ENCODE measurements around the gene TSNAX. TPM values are rescaled to one million over a fixed set of nuclear protein-coding genes. Genes with fewer than 3 reads are reported as not detected.

Gene TSNAX, protein sequence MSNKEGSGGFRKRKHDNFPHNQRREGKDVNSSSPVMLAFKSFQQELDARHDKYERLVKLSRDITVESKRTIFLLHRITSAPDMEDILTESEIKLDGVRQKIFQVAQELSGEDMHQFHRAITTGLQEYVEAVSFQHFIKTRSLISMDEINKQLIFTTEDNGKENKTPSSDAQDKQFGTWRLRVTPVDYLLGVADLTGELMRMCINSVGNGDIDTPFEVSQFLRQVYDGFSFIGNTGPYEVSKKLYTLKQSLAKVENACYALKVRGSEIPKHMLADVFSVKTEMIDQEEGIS
- total RNA-seq (34.8 TPM), polyA plus RNA-seq (100 to 1,000 TPM in 2 of 4 donors, 10 to 100 TPM in 2; 93.4 to 117 (median 106) TPM)

DNA sequence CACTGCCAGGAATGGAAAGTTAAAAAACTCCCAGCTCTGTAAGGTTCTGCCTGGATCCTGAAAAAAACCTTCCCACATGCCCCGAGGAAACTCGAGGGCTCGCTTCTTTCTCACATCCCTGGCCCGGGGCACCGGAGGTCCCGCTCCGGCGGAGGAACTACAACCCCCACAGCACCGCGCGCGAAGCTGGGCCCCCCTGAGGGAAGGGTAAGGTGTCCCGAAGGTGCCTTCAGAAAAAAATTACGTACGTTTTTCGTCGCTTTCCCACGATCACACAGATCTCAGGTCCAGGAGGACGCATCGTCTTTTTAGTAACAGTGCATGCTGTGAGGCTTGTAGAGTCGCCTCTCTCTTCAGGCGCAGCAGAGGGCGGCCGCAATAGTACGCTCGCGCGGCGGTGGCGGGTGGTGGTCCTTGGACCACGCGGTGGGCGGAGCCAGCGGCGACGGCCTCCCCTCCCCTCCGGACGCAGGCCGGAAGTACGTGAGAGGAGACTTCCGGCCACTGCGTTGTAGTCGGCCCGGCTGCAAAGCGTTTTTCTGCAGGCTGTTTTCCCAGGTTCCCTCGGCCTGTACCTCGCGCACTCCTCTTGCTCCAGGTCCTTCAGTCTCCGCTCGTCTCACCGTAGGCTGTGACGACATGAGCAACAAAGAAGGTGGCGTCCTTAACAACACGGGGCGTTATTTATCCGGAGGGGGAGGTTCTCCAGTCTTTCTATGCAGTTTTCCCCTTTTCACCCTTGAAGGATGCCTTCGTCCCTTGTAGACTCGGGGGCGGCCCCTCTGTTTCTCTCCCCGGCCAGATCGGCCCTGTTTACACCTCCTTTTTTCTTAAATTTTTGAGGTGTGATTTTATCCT, at the start of gene TSNAX:
Gene TSNAX, plus strand, starts transcription at position 498 of the 858 bp plus-strand sequence. Its CDS starts 142 bp downstream, at position 640.
- Mint-ChIP-seq H3K27ac (peak within 1 kb of the TSS; percentile 99 to 100 (median 100)), H3K9me3 (peaks cover 0 to 3% (median 0%) of the 10 kb centered on the region in 7 donors), H3K36me3 (peaks cover 20% of the 10 kb centered on the region), H3K4me3 (peak within 1 kb of the TSS; percentile 89 to 98 (median 98)), H3K27me3 (no peaks in the 10 kb centered on the region), H3K4me1 (peaks cover 20 to 60% (median 37%) of the 10 kb centered on the region in 4 donors)
- H3K9me3 ChIP-seq (ENCODE audit: control insufficient read depth in 2 of 2, low read length in 2 of 2) = no peaks in the 10 kb centered on the region
- H3K27me3 ChIP-seq (ENCODE audit: control insufficient read depth, insufficient read depth, low read length) = no peaks in the 10 kb centered on the region
- peak within 1 kb of the TSS; percentile 94 for H3K27ac ChIP-seq (ENCODE audit: insufficient read depth, low read length, poor library complexity, severe bottlenecking)
- peak; percentile 89 to 92 for ATAC-seq (ENCODE audit: low read depth in 2 of 2)
- H3K36me3 ChIP-seq (ENCODE audit: control insufficient read depth, insufficient read depth, low read length) = peaks cover 8% of the 10 kb centered on the region
- peak; percentile 83 to 96 (median 94) for DNase-seq
- peaks cover 30% of the 10 kb centered on the region for H3K4me1 ChIP-seq (ENCODE audit: control insufficient read depth, insufficient read depth, low read length, poor library complexity, severe bottlenecking)
- peak within 1 kb of the TSS; percentile 91 for H3K4me3 ChIP-seq (ENCODE audit: low read depth, low read length)

DNA sequence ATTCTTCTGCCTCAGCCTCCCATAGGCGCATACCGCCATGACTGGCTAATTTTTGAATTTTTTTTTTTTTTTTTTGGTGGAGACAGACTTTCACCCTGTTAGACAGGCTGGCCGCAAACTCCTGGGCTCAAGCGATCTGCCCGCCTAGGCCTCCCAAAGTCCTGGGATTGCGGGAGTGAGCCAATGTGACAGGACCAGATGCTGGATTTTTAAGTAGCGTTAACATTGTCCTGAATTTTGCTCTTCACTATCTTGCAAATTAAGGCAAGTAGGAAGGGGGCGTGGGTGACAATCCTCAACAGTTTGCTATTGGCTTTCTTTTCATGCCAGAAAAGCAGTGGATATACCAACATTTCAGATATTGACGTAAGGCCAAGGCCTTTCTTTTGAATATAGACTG, 49.7 kb upstream of the TSNAX start:
- no peaks in the 10 kb centered on the region for H3K4me1 Mint-ChIP-seq
- peaks cover 0 to 2% (median 0%) of the 10 kb centered on the region in 7 donors for H3K9me3 Mint-ChIP-seq
- no peak overlapping the region for H3K27ac ChIP-seq (ENCODE audit: insufficient read depth, low read length, poor library complexity, severe bottlenecking)
- H3K27me3 ChIP-seq (ENCODE audit: control insufficient read depth, insufficient read depth, low read length) = peaks cover 16% of the 10 kb centered on the region
- H3K4me3 ChIP-seq (ENCODE audit: low read depth, low read length) = no peak overlapping the region
- ATAC-seq (ENCODE audit: low read depth in 2 of 2) = no peak
- peaks cover 0 to 2% of the 10 kb centered on the region in 2 experiments for H3K9me3 ChIP-seq (ENCODE audit: control insufficient read depth in 2 of 2, low read length in 2 of 2)
- peaks cover 40% of the 10 kb centered on the region for H3K27me3 Mint-ChIP-seq
- no peak overlapping the region for H3K27ac Mint-ChIP-seq
- no peaks in the 10 kb centered on the region for H3K4me1 ChIP-seq (ENCODE audit: control insufficient read depth, insufficient read depth, low read length, poor library complexity, severe bottlenecking)
- DNase-seq = no peak
- H3K36me3 ChIP-seq (ENCODE audit: control insufficient read depth, insufficient read depth, low read length) = no peaks in the 10 kb centered on the region
- H3K36me3 Mint-ChIP-seq = no peaks in the 10 kb centered on the region
- H3K4me3 Mint-ChIP-seq = no peak overlapping the region

DNA sequence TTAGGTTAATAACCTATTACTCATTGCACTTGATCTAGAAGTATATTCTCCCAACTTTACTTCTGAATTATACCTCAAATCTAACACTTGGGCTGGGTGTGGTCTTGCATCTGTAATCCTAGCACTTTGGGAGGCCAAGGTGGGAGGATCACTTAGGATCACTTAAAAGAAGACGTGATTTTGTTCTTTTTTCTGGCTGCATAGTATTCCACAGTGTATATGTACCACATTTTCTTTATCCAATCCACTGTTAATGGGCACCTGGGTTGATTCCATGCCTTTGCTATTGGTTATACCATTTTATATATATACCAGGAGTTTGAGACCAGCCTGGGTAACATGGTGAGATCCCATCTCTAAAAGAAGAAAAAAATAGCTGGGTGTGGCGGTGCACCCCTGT, 48.5 kb upstream of the TSNAX start:
- H3K4me3 Mint-ChIP-seq = no peak overlapping the region
- Histone ChIP-seq H3K36me3 (ENCODE audit: control insufficient read depth, insufficient read depth, low read length) (no peaks in the 10 kb centered on the region), H3K4me3 (ENCODE audit: low read depth, low read length) (no peak overlapping the region), H3K4me1 (ENCODE audit: control insufficient read depth, insufficient read depth, low read length, poor library complexity, severe bottlenecking) (no peaks in the 10 kb centered on the region), H3K27me3 (ENCODE audit: control insufficient read depth, insufficient read depth, low read length) (peaks cover 14% of the 10 kb centered on the region), H3K9me3 (ENCODE audit: control insufficient read depth in 2 of 2, low read length in 2 of 2) (peaks cover 0 to 2% of the 10 kb centered on the region in 2 experiments), H3K27ac (ENCODE audit: insufficient read depth, low read length, poor library complexity, severe bottlenecking) (no peak overlapping the region)
- no peaks in the 10 kb centered on the region for H3K4me1 Mint-ChIP-seq
- peaks cover 37% of the 10 kb centered on the region for H3K27me3 Mint-ChIP-seq
- DNase-seq = no peak
- ATAC-seq (ENCODE audit: low read depth in 2 of 2) = no peak
- peaks cover 0 to 2% (median 0%) of the 10 kb centered on the region in 7 donors for H3K9me3 Mint-ChIP-seq
- no peak overlapping the region for H3K27ac Mint-ChIP-seq
- no peaks in the 10 kb centered on the region for H3K36me3 Mint-ChIP-seq

DNA sequence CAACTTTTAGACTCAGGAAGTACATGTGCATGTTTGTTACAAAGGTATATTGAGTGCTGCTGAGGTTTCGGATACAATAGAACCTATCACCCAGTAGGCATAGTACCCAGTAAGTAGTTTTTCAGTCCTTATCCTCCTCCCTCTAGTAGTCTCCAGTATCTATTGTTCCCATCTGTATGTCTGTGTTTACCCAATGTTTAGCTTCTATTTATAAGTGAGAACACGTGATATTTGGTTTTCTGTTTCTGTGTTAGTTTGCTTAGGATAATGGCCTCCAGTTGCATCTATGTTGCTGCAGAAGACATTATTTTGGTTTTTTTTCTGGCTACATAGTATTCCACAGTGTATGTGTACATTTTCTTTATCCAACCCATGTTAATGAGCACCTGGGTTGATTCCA, 47.2 kb upstream of the TSNAX start:
- no peak overlapping the region for H3K27ac Mint-ChIP-seq
- ATAC-seq (ENCODE audit: low read depth in 2 of 2) (no peak), DNase-seq (no peak)
- peaks cover 40% of the 10 kb centered on the region for H3K27me3 Mint-ChIP-seq
- H3K4me3 ChIP-seq (ENCODE audit: low read depth, low read length) = no peak overlapping the region
- peaks cover 0 to 2% (median 0%) of the 10 kb centered on the region in 7 donors for H3K9me3 Mint-ChIP-seq
- peaks cover 0 to 2% of the 10 kb centered on the region in 2 experiments for H3K9me3 ChIP-seq (ENCODE audit: control insufficient read depth in 2 of 2, low read length in 2 of 2)
- no peak overlapping the region for H3K4me3 Mint-ChIP-seq
- H3K27me3 ChIP-seq (ENCODE audit: control insufficient read depth, insufficient read depth, low read length) = peaks cover 12% of the 10 kb centered on the region
- no peaks in the 10 kb centered on the region for H3K4me1 ChIP-seq (ENCODE audit: control insufficient read depth, insufficient read depth, low read length, poor library complexity, severe bottlenecking)
- H3K27ac ChIP-seq (ENCODE audit: insufficient read depth, low read length, poor library complexity, severe bottlenecking) = no peak overlapping the region
- H3K36me3 ChIP-seq (ENCODE audit: control insufficient read depth, insufficient read depth, low read length) = no peaks in the 10 kb centered on the region
- no peaks in the 10 kb centered on the region for H3K36me3 Mint-ChIP-seq
- no peaks in the 10 kb centered on the region for H3K4me1 Mint-ChIP-seq

DNA sequence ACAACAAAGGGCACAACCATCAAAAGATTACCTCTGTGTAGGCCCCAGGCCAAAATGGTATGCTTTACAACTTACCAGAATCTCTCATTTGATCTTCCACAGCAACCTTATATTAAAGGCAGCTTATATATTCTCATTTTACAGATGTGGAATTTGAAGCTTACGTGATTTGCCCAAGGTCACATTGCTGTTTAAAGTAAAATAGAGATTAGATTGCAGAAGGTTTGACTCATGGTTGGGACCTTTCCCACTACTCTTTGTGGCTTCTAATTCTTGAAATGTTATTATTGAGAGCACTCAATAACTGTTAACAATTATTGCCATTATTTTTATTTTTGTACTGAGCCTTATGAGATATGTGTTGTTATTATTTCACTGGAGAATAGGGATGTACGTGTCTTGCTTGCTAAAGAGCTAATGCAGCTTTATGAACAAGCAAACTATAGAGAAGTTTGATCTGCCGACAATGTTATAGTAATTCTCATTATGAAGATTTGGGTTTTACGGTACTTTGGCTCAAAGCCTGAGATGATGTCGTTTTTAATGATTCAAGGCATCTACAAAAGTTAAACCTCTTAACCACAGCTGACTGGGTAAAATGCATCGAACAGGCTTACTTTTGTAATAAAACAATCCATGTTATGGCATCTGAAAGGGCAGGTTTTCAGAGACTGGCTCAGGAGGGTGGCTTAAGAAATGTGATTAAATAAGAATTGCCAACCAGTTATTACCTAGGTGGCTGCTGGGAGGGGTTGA, 43.3 kb upstream of the TSNAX start:
- Mint-ChIP-seq H3K36me3 (no peaks in the 10 kb centered on the region), H3K27me3 (peaks cover 36% of the 10 kb centered on the region)

DNA sequence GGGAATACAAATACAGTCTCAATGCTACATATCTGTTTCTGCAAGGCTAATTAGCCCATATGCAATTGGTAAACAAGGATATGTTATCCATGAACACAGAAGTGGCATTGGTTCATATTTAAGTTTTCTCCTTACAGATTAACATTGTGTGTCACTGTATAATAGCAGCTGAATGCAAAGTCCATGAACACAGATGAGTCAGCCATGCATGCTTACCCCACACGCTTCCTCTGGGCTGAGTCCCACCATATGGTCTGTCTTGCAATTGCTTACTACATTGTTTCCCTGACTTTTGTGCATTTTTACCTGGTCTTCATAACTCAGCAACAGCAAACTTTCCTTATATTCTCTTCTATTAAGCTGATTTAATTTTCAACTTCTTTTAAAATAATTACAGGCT, 41.5 kb upstream of the TSNAX start:
- H3K4me1 Mint-ChIP-seq = no peaks in the 10 kb centered on the region
- Histone ChIP-seq H3K36me3 (ENCODE audit: control insufficient read depth, insufficient read depth, low read length) (no peaks in the 10 kb centered on the region), H3K27me3 (ENCODE audit: control insufficient read depth, insufficient read depth, low read length) (peaks cover 3% of the 10 kb centered on the region), H3K4me1 (ENCODE audit: control insufficient read depth, insufficient read depth, low read length, poor library complexity, severe bottlenecking) (no peaks in the 10 kb centered on the region), H3K27ac (ENCODE audit: insufficient read depth, low read length, poor library complexity, severe bottlenecking) (no peak overlapping the region), H3K4me3 (ENCODE audit: low read depth, low read length) (no peak overlapping the region), H3K9me3 (ENCODE audit: control insufficient read depth in 2 of 2, low read length in 2 of 2) (no peaks in the 10 kb centered on the region)
- H3K27me3 Mint-ChIP-seq = peaks cover 33% of the 10 kb centered on the region
- ATAC-seq (ENCODE audit: low read depth in 2 of 2) = no peak
- no peak overlapping the region for H3K4me3 Mint-ChIP-seq
- H3K36me3 Mint-ChIP-seq = no peaks in the 10 kb centered on the region
- no peaks in the 10 kb centered on the region for H3K9me3 Mint-ChIP-seq
- no peak for DNase-seq
- H3K27ac Mint-ChIP-seq = no peak overlapping the region

More for the DNA sequence above, 43.3 kb upstream of the TSNAX start:
- H3K4me3 ChIP-seq (ENCODE audit: low read depth, low read length) = no peak overlapping the region
- no peak overlapping the region for H3K27ac ChIP-seq (ENCODE audit: insufficient read depth, low read length, poor library complexity, severe bottlenecking)
- no peaks in the 10 kb centered on the region for H3K9me3 ChIP-seq (ENCODE audit: control insufficient read depth in 2 of 2, low read length in 2 of 2)
- no peaks in the 10 kb centered on the region for H3K36me3 ChIP-seq (ENCODE audit: control insufficient read depth, insufficient read depth, low read length)
- Mint-ChIP-seq H3K4me1 (no peaks in the 10 kb centered on the region), H3K27ac (no peak overlapping the region), H3K4me3 (no peak overlapping the region), H3K9me3 (peaks cover 0 to 2% (median 0%) of the 10 kb centered on the region in 7 donors)
- ATAC-seq (ENCODE audit: low read depth in 2 of 2) (no peak), DNase-seq (no peak)
- H3K27me3 ChIP-seq (ENCODE audit: control insufficient read depth, insufficient read depth, low read length) = peaks cover 11% of the 10 kb centered on the region
- H3K4me1 ChIP-seq (ENCODE audit: control insufficient read depth, insufficient read depth, low read length, poor library complexity, severe bottlenecking) = no peaks in the 10 kb centered on the region

DNA sequence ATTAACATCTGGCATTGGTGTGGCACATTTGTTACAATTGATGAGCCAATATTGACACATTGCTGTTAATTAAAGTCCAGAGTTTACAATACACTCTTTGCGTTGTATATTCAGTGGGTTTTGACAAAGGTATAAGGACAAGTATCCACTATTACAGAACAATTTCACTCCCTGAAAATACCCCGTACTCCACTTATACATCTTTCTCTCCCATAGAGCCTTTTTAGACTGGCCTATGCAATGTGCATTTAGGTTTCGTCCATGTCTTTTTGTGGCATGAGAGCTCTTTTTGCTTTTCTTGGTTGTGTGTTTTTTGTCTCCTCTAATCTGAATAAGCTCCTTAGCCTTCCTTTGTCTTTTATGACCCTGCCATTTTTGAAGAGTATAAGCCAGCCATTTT, 40.6 kb upstream of the TSNAX start:
- no peaks in the 10 kb centered on the region for H3K9me3 ChIP-seq (ENCODE audit: control insufficient read depth in 2 of 2, low read length in 2 of 2)
- ATAC-seq (ENCODE audit: low read depth in 2 of 2) (no peak), DNase-seq (no peak)
- H3K27ac Mint-ChIP-seq = no peak overlapping the region
- H3K36me3 ChIP-seq (ENCODE audit: control insufficient read depth, insufficient read depth, low read length) = no peaks in the 10 kb centered on the region
- H3K4me1 ChIP-seq (ENCODE audit: control insufficient read depth, insufficient read depth, low read length, poor library complexity, severe bottlenecking) = no peaks in the 10 kb centered on the region
- H3K27me3 Mint-ChIP-seq = peaks cover 33% of the 10 kb centered on the region
- H3K4me1 Mint-ChIP-seq = no peaks in the 10 kb centered on the region
- H3K27me3 ChIP-seq (ENCODE audit: control insufficient read depth, insufficient read depth, low read length) = peaks cover 2% of the 10 kb centered on the region
- H3K27ac ChIP-seq (ENCODE audit: insufficient read depth, low read length, poor library complexity, severe bottlenecking) = no peak overlapping the region
- H3K36me3 Mint-ChIP-seq = no peaks in the 10 kb centered on the region
- H3K9me3 Mint-ChIP-seq = no peaks in the 10 kb centered on the region
- H3K4me3 Mint-ChIP-seq = no peak overlapping the region
- H3K4me3 ChIP-seq (ENCODE audit: low read depth, low read length) = no peak overlapping the region
